ENCODE results near the gene SHB. TPM values are rescaled to one million over a fixed set of nuclear protein-coding genes. Genes with fewer than 3 reads are reported as not detected.

The SHB gene
- total RNA-seq, 1 experiment from 2014 or later: 56.4 TPM

DNA sequence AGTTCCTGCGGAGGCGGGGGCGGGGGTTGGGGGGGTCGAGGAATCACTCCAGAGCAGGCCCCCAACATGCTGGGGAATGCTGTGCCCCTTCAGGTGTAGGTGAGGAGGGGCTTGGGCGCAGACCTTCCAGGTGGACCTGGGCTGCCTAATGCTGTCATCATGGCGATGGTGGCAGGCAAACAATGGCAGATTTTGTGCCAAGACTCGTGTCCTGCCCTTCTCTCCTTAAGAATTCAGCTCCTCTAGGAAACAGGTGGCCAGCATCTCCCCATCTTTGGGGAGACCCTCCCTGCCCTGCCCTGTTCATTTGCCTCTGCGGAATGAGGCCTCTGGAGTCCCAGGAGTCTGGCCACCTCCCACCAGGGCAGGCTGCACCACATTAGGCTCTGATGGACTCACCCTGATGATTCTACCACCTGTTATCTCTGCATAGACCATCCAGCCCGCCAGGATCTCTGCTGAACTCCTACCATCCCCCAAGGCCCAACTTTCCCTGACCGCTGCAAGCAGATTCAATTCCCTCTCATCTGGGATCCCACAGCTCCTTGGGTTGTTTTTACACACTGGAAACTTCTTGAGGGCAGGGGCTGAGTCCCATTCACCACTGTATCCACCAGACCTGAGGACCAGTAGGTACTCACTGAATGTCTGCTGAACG is 154.2 kb downstream of the SHB start:
- POLR2A ChIA-PET (ENCODE audit: unreplicated experiment): interaction anchor here (0.7 kb wide), 1 partner anchor 152 kb away, joined by 3 read pairs; no protein-coding TSS in a partner anchor
- CTCF ChIA-PET: interaction anchor here (0.9 kb wide), 1 partner anchor 104 kb away, joined by 3 read pairs; no protein-coding TSS in a partner anchor
- no peak overlapping the region for H2AFZ ChIP-seq (ENCODE audit: low read length)
- TF ChIP-seq EZH2 (IDR thresholded peaks at IDR 0.05; ENCODE audit: low read length, unreplicated experiment): no peak
- TF ChIP-seq, protein P1, sequence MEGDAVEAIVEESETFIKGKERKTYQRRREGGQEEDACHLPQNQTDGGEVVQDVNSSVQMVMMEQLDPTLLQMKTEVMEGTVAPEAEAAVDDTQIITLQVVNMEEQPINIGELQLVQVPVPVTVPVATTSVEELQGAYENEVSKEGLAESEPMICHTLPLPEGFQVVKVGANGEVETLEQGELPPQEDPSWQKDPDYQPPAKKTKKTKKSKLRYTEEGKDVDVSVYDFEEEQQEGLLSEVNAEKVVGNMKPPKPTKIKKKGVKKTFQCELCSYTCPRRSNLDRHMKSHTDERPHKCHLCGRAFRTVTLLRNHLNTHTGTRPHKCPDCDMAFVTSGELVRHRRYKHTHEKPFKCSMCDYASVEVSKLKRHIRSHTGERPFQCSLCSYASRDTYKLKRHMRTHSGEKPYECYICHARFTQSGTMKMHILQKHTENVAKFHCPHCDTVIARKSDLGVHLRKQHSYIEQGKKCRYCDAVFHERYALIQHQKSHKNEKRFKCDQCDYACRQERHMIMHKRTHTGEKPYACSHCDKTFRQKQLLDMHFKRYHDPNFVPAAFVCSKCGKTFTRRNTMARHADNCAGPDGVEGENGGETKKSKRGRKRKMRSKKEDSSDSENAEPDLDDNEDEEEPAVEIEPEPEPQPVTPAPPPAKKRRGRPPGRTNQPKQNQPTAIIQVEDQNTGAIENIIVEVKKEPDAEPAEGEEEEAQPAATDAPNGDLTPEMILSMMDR (conservative IDR thresholded peaks at IDR 0.05; ENCODE audit: low read depth, low read length): no peak
- TF ChIP-seq EZH2phosphoT487 (IDR thresholded peaks at IDR 0.05; ENCODE audit: borderline replicate concordance, low read length): no peak
- ATAC-seq (no peak), DNase-seq (no peak)
- H3K9ac ChIP-seq (ENCODE audit: low read length): no peak overlapping the region
- H3K27me3 ChIP-seq (ENCODE audit: low read length): no peaks in the 10 kb centered on the region
- H3K9me3 ChIP-seq (ENCODE audit: low read length): no peaks in the 10 kb centered on the region
- no peaks in the 10 kb centered on the region for H3K79me2 ChIP-seq (ENCODE audit: low read length)
- intact Hi-C loops (cut with micrococcal nuclease): loop anchor here (5.0 kb wide), 2 partner anchors 102 to 172 kb away; no protein-coding TSS in a partner anchor
- no peaks in the 10 kb centered on the region for H3F3A ChIP-seq (ENCODE audit: low read length, unreplicated experiment)
- H3K4me2 ChIP-seq (ENCODE audit: low read length): no peak overlapping the region
- peaks cover 3% of the 10 kb centered on the region for H3K36me3 ChIP-seq (ENCODE audit: low read depth, low read length)
- H3K27ac ChIP-seq (ENCODE audit: low read length): 0 out of 2 replicates have a peak overlapping the region, but pooled peaks have one; percentile 25
- no peak overlapping the region for H3K4me3 ChIP-seq (ENCODE audit: low read length)
- H3K4me1 ChIP-seq (ENCODE audit: insufficient read depth, low read length): no peaks in the 10 kb centered on the region
- BruUV-seq (replicated peaks): no TSS peak
- H3K9me2 ChIP-seq (replicated peaks; ENCODE audit: low read length): no peaks in the 10 kb centered on the region
- H4K20me1 ChIP-seq (ENCODE audit: low read length): no peaks in the 10 kb centered on the region

GRCh38 chr9:37914154-37914551 is 154.9 kb downstream of the SHB start:
- Histone ChIP-seq H3K4me3 (ENCODE audit: low read length) (no peak overlapping the region), H3K36me3 (ENCODE audit: low read depth, low read length) (peaks cover 3% of the 10 kb centered on the region), H3K27ac (ENCODE audit: low read length) (peak overlapping the region; percentile 52), H3K9ac (ENCODE audit: low read length) (no peak overlapping the region), H3F3A (ENCODE audit: low read length, unreplicated experiment) (no peaks in the 10 kb centered on the region), H3K9me3 (ENCODE audit: low read length) (no peaks in the 10 kb centered on the region), H2AFZ (ENCODE audit: low read length) (no peak overlapping the region), H3K4me2 (ENCODE audit: low read length) (no peak overlapping the region), H3K27me3 (ENCODE audit: low read length) (no peaks in the 10 kb centered on the region), H3K4me1 (ENCODE audit: insufficient read depth, low read length) (peaks cover 3% of the 10 kb centered on the region), H3K9me2 (replicated peaks; ENCODE audit: low read length) (no peaks in the 10 kb centered on the region), H3K79me2 (ENCODE audit: low read length) (no peaks in the 10 kb centered on the region), H4K20me1 (ENCODE audit: low read length) (no peaks in the 10 kb centered on the region)
- DNase-seq (no peak), ATAC-seq (no peak)
- ChIA-PET POLR2A (ENCODE audit: unreplicated experiment) (interaction anchor here (0.5 kb wide), 1 partner anchor 36 kb away, joined by 6 read pairs; no protein-coding TSS in a partner anchor), CTCF (interaction anchor here (0.6 to 1.2 kb wide), 3 partner anchors 105 to 350 kb away, joined by 3 to 19 read pairs (median 3); no protein-coding TSS in a partner anchor)
- BruUV-seq (replicated peaks): no TSS peak
- no peak for TF ChIP-seq EZH2 (IDR thresholded peaks at IDR 0.05; ENCODE audit: low read length, unreplicated experiment)
- TF ChIP-seq, protein P1 (conservative IDR thresholded peaks at IDR 0.05; ENCODE audit: low read depth, low read length): no peak
- no peak for TF ChIP-seq EZH2phosphoT487 (IDR thresholded peaks at IDR 0.05; ENCODE audit: borderline replicate concordance, low read length)
- intact Hi-C loops (cut with micrococcal nuclease): loop anchor here (5.0 kb wide), 2 partner anchors 103 to 173 kb away; no protein-coding TSS in a partner anchor
